ENCODE measurements around the gene TACR3.
"Not testable (repeated sequence)": the region's sequence is repeated elsewhere in the genome, so short reads cannot be mapped to it uniquely, and the experiment has no call there.

The TACR3 gene

GRCh38 chr4:103719830-103720207 lies at the start of gene TACR3:
TACR3 (minus strand) TSS chr4:103719985; CDS start chr4:103719675, 310 bp downstream.
- DNase-seq: peak; percentile 71

GRCh38 chr4:103757631-103758030 lies 37.8 kb upstream of the TACR3 start:
- DNase-seq: no peak

GRCh38 chr4:103756741-103757140 lies 37.0 kb upstream of the TACR3 start:
- no peak for DNase-seq

- no peak for DNase-seq
Observed at GRCh38 chr4:103754844-103755243, 35.1 kb upstream of the TACR3 start.

- DNase-seq: no peak
Observed at GRCh38 chr4:103753868-103754653, 34.3 kb upstream of the TACR3 start.

- not testable (repeated sequence) for DNase-seq
Observed at GRCh38 chr4:103723150-103723549, 3.4 kb upstream of the TACR3 start.

GRCh38 chr4:103721251-103721650 lies 1.5 kb upstream of the TACR3 start:
- no peak for DNase-seq

- DNase-seq: no peak
Observed at GRCh38 chr4:103720661-103721060, 876 bp upstream of the TACR3 start.

- peak; percentile 40 for DNase-seq
Observed at GRCh38 chr4:103719105-103719829, 518 bp downstream of the TACR3 start.

GRCh38 chr4:103692615-103693014 lies 27.2 kb downstream of the TACR3 start:
- DNase-seq: no peak

- no peak for DNase-seq
Observed at GRCh38 chr4:103673983-103674382, 45.8 kb downstream of the TACR3 start.

- DNase-seq: not testable (repeated sequence)
Observed at GRCh38 chr4:103666764-103667163, 53.0 kb downstream of the TACR3 start.

GRCh38 chr4:103664436-103665075 lies 55.2 kb downstream of the TACR3 start:
- no peak for DNase-seq

- DNase-seq: no peak
Observed at GRCh38 chr4:103648541-103648940, 71.2 kb downstream of the TACR3 start.

GRCh38 chr4:103645991-103646390 lies 73.8 kb downstream of the TACR3 start:
- DNase-seq: no peak

- no peak for DNase-seq
Observed at GRCh38 chr4:103634236-103634635, 85.5 kb downstream of the TACR3 start.

- DNase-seq: no peak
Observed at GRCh38 chr4:103626296-103626695, 93.5 kb downstream of the TACR3 start.

- DNase-seq: no peak
Observed at GRCh38 chr4:103591841-103592240, 127.9 kb downstream of the TACR3 start.

GRCh38 chr4:103567591-103567990 lies 152.2 kb downstream of the TACR3 start:
- DNase-seq: no peak

GRCh38 chr4:103559178-103559577 lies 160.6 kb downstream of the TACR3 start:
- not testable (repeated sequence) for DNase-seq
